ENCODE results near the gene FBXO24. TPM values are rescaled to one million over a fixed set of nuclear protein-coding genes. Genes with fewer than 3 reads are reported as not detected.

The FBXO24 gene
- total and polyA plus RNA-seq, 2 donors (not counting 1 experiment from before 2014, with no cell fraction given), result 0.23 to 0.33 TPM

- peaks cover 2% of the 10 kb centered on the region for H3K4me1 ChIP-seq (ENCODE audit: control insufficient read depth, extremely low read depth, insufficient read depth, low read length)
- no peaks in the 10 kb centered on the region for H4K20me1 ChIP-seq (ENCODE audit: control insufficient read depth, extremely low read depth, insufficient read depth, low read length)
- TF ChIP-seq CTCF (conservative IDR thresholded peaks at IDR 0.05 in 1 of 2, IDR thresholded peaks at IDR 0.05 in 1 of 2; ENCODE audit: low read depth in 1 of 2, low read length in 2 of 2) (no peak), EZH2 (IDR thresholded peaks at IDR 0.05; ENCODE audit: low read length, missing control alignments) (no peak)
- no peak overlapping the region for H3K9ac ChIP-seq (ENCODE audit: insufficient read depth, low read length)
- peaks cover 19% of the 10 kb centered on the region for H3K36me3 ChIP-seq (ENCODE audit: control insufficient read depth, insufficient read depth, low read length)
- H3K27me3 ChIP-seq (ENCODE audit: control insufficient read depth, insufficient read depth, low read length), result no peaks in the 10 kb centered on the region
- no peak overlapping the region for H3K4me2 ChIP-seq (ENCODE audit: extremely low read depth, insufficient read depth, low read length)
- H3K27ac ChIP-seq (ENCODE audit: insufficient read depth, low read length), result no peak overlapping the region
- H3K4me3 ChIP-seq (replicated peaks in 1 of 4; ENCODE audit: control extremely low read depth in 1 of 4, insufficient read depth in 1 of 4, low read depth in 3 of 4, low read length in 4 of 4), result no peak overlapping the region
- H3K79me2 ChIP-seq (ENCODE audit: control insufficient read depth, insufficient read depth, low read length), result peaks cover 20% of the 10 kb centered on the region
- H3K9me3 ChIP-seq (ENCODE audit: control insufficient read depth, insufficient read depth, low read depth, low read length), result no peaks in the 10 kb centered on the region
- no peak overlapping the region for H2AFZ ChIP-seq (ENCODE audit: low read length)
- DNase-seq (ENCODE audit: low read depth in 2 of 2), result no peak
Measured at GRCh38 chr7:100607111-100607510, 21.0 kb downstream of the FBXO24 start.

- Histone ChIP-seq H3K27me3 (ENCODE audit: control insufficient read depth, insufficient read depth, low read length) (no peaks in the 10 kb centered on the region), H3K4me3 (replicated peaks in 1 of 4; ENCODE audit: control extremely low read depth in 1 of 4, insufficient read depth in 1 of 4, low read depth in 3 of 4, low read length in 4 of 4) (no peak overlapping the region), H3K4me1 (ENCODE audit: control insufficient read depth, extremely low read depth, insufficient read depth, low read length) (peaks cover 2% of the 10 kb centered on the region), H3K9me3 (ENCODE audit: control insufficient read depth, insufficient read depth, low read depth, low read length) (no peaks in the 10 kb centered on the region), H3K4me2 (ENCODE audit: extremely low read depth, insufficient read depth, low read length) (no peak overlapping the region), H3K27ac (ENCODE audit: insufficient read depth, low read length) (no peak overlapping the region), H3K9ac (ENCODE audit: insufficient read depth, low read length) (no peak overlapping the region), H3K36me3 (ENCODE audit: control insufficient read depth, insufficient read depth, low read length) (peaks cover 19% of the 10 kb centered on the region), H2AFZ (ENCODE audit: low read length) (no peak overlapping the region), H3K79me2 (ENCODE audit: control insufficient read depth, insufficient read depth, low read length) (peaks cover 4% of the 10 kb centered on the region), H4K20me1 (ENCODE audit: control insufficient read depth, extremely low read depth, insufficient read depth, low read length) (no peaks in the 10 kb centered on the region)
- TF ChIP-seq CTCF (conservative IDR thresholded peaks at IDR 0.05 in 1 of 2, IDR thresholded peaks at IDR 0.05 in 1 of 2; ENCODE audit: low read depth in 1 of 2, low read length in 2 of 2) (no peak), EZH2 (IDR thresholded peaks at IDR 0.05; ENCODE audit: low read length, missing control alignments) (no peak)
- DNase-seq (ENCODE audit: low read depth in 2 of 2), result no peak
Measured at GRCh38 chr7:100609958-100610357, 23.8 kb downstream of the FBXO24 start.

GRCh38 chr7:100611983-100612729 is 26.0 kb downstream of the FBXO24 start, which contains the start of gene MOSPD3:
MOSPD3 (plus strand) TSS chr7:100612540; CDS start chr7:100612792, 252 bp downstream.
- Histone ChIP-seq H3K27ac (ENCODE audit: insufficient read depth, low read length) (peak within 1 kb of the TSS; percentile 58), H3K9me3 (ENCODE audit: control insufficient read depth, insufficient read depth, low read depth, low read length) (no peaks in the 10 kb centered on the region), H3K4me1 (ENCODE audit: control insufficient read depth, extremely low read depth, insufficient read depth, low read length) (no peaks in the 10 kb centered on the region), H4K20me1 (ENCODE audit: control insufficient read depth, extremely low read depth, insufficient read depth, low read length) (no peaks in the 10 kb centered on the region), H3K79me2 (ENCODE audit: control insufficient read depth, insufficient read depth, low read length) (no peaks in the 10 kb centered on the region), H3K36me3 (ENCODE audit: control insufficient read depth, insufficient read depth, low read length) (peaks cover 8% of the 10 kb centered on the region), H3K27me3 (ENCODE audit: control insufficient read depth, insufficient read depth, low read length) (no peaks in the 10 kb centered on the region), H3K9ac (ENCODE audit: insufficient read depth, low read length) (peak within 1 kb of the TSS; percentile 60), H3K4me2 (ENCODE audit: extremely low read depth, insufficient read depth, low read length) (peak within 1 kb of the TSS; percentile 73), H3K4me3 (replicated peaks in 1 of 4; ENCODE audit: control extremely low read depth in 1 of 4, insufficient read depth in 1 of 4, low read depth in 3 of 4, low read length in 4 of 4) (peak within 1 kb of the TSS; percentile 57 to 89 (median 80)), H2AFZ (ENCODE audit: low read length) (peak within 1 kb of the TSS; percentile 72)
- TF ChIP-seq EZH2 (IDR thresholded peaks at IDR 0.05; ENCODE audit: low read length, missing control alignments) (no peak), CTCF (conservative IDR thresholded peaks at IDR 0.05 in 1 of 2, IDR thresholded peaks at IDR 0.05 in 1 of 2; ENCODE audit: low read depth in 1 of 2, low read length in 2 of 2) (no peak)
- DNase-seq (ENCODE audit: low read depth in 2 of 2), result peak; percentile 100
